Activated T-helper 2 cell treated with anti-CD3 and anti-CD28 coated beads, Interferon-gamma antibody, Interleukin-2, Interleukin-4, amounts not matched to agents 10 μg/mL and 5 μg/mL and 100 μg/mL, durations not matched to agents 14 hours and 24 hours and 36 hours (primary cell): ENCODE measurements around the gene GNB1. TPM values are rescaled to one million over a fixed set of nuclear protein-coding genes. Genes with fewer than 3 reads are reported as not detected.
A peak's percentile ranks its signal among the peaks of the same experiment; 100 is the strongest.

Experiments
- DNase-seq: peaks from one replicate; pipeline ENCODE4 v3.0.0; 2021; ENCODE audit warnings: low spot score
- H3K27ac Mint-ChIP-seq: one replicate; pipeline ENCODE4 v1.8.0; 2021; ENCODE audit warnings: mixed read lengths
- H3K27me3 Mint-ChIP-seq: one replicate; pipeline ENCODE4 v1.8.0; 2021; ENCODE audit warnings: low read depth, mixed read lengths
- H3K36me3 Mint-ChIP-seq: one replicate; pipeline ENCODE4 v1.8.0; 2021; ENCODE audit warnings: low read depth, mixed read lengths
- H3K4me1 Mint-ChIP-seq: one replicate; pipeline ENCODE4 v1.8.0; 2021; ENCODE audit warnings: low read depth, mixed read lengths
- H3K4me3 Mint-ChIP-seq: one replicate; pipeline ENCODE4 v1.8.0; 2021; ENCODE audit warnings: low read depth, mild to moderate bottlenecking, moderate library complexity, mixed read lengths
- H3K9me3 Mint-ChIP-seq: one replicate; pipeline ENCODE4 v1.8.0; 2021; ENCODE audit warnings: mixed read lengths
- intact Hi-C: fragments of 100-400 bp; cut with micrococcal nuclease; formaldehyde crosslinking; loops from one replicate; pipeline ENCODE4 v1.15.1; 2023
- total RNA-seq: library from RNA; stranded (reverse); gene quantifications from 2 replicates; pipeline ENCODE4 v1.2.3, GENCODE V29; 2022

The GNB1 gene
- total RNA-seq, 1 donor from 2014 or later: 471 TPM

- Mint-ChIP-seq H3K4me3 (no peak overlapping the region), H3K36me3 (peaks cover 63% of the 10 kb centered on the region), H3K27ac (no peak overlapping the region), H3K27me3 (no peaks in the 10 kb centered on the region), H3K4me1 (peaks cover 6% of the 10 kb centered on the region), H3K9me3 (no peaks in the 10 kb centered on the region)
- no peak for DNase-seq
- intact Hi-C loops: no loop called here
Measured at GRCh38 chr1:1797731-1798341, 93.1 kb downstream of the GNB1 start.

GRCh38 chr1:1796466-1796865 lies 94.4 kb downstream of the GNB1 start:
- peaks cover 65% of the 10 kb centered on the region for H3K36me3 Mint-ChIP-seq
- intact Hi-C loops: no loop called here
- H3K27me3 Mint-ChIP-seq: no peaks in the 10 kb centered on the region
- no peak overlapping the region for H3K27ac Mint-ChIP-seq
- no peaks in the 10 kb centered on the region for H3K9me3 Mint-ChIP-seq
- DNase-seq: no peak
- H3K4me3 Mint-ChIP-seq: no peak overlapping the region
- peaks cover 3% of the 10 kb centered on the region for H3K4me1 Mint-ChIP-seq

GRCh38 chr1:1794999-1795398 lies 95.9 kb downstream of the GNB1 start:
- no peak for DNase-seq
- Mint-ChIP-seq H3K27ac (no peak overlapping the region), H3K4me3 (no peak overlapping the region), H3K4me1 (peaks cover 3% of the 10 kb centered on the region), H3K27me3 (no peaks in the 10 kb centered on the region), H3K36me3 (peaks cover 74% of the 10 kb centered on the region), H3K9me3 (no peaks in the 10 kb centered on the region)
- intact Hi-C loops: no loop called here

GRCh38 chr1:1793481-1794244 lies 97.2 kb downstream of the GNB1 start:
- no peaks in the 10 kb centered on the region for H3K4me1 Mint-ChIP-seq
- H3K27me3 Mint-ChIP-seq: no peaks in the 10 kb centered on the region
- peaks cover 80% of the 10 kb centered on the region for H3K36me3 Mint-ChIP-seq
- H3K27ac Mint-ChIP-seq: no peak overlapping the region
- H3K4me3 Mint-ChIP-seq: no peak overlapping the region
- intact Hi-C loops: no loop called here
- no peaks in the 10 kb centered on the region for H3K9me3 Mint-ChIP-seq
- DNase-seq: no peak

- Mint-ChIP-seq H3K4me1 (no peaks in the 10 kb centered on the region), H3K4me3 (no peak overlapping the region), H3K27ac (no peak overlapping the region), H3K9me3 (no peaks in the 10 kb centered on the region), H3K36me3 (peaks cover 81% of the 10 kb centered on the region), H3K27me3 (no peaks in the 10 kb centered on the region)
- intact Hi-C loops: no loop called here
- no peak for DNase-seq
Measured at GRCh38 chr1:1788646-1789431, 102.0 kb downstream of the GNB1 start.

GRCh38 chr1:1788136-1788535 lies 102.8 kb downstream of the GNB1 start:
- H3K36me3 Mint-ChIP-seq: peaks cover 74% of the 10 kb centered on the region
- intact Hi-C loops: no loop called here

GRCh38 chr1:1786836-1787605 lies 103.9 kb downstream of the GNB1 start:
- Mint-ChIP-seq H3K4me3 (no peak overlapping the region), H3K36me3 (peaks cover 63% of the 10 kb centered on the region), H3K9me3 (no peaks in the 10 kb centered on the region), H3K27ac (no peak overlapping the region), H3K27me3 (no peaks in the 10 kb centered on the region), H3K4me1 (peaks cover 5% of the 10 kb centered on the region)
- intact Hi-C loops: no loop called here
- DNase-seq: no peak

More at GRCh38 chr1:1788136-1788535, 102.8 kb downstream of the GNB1 start:
- Mint-ChIP-seq H3K9me3 (no peaks in the 10 kb centered on the region), H3K4me3 (no peak overlapping the region), H3K4me1 (peaks cover 2% of the 10 kb centered on the region), H3K27me3 (no peaks in the 10 kb centered on the region), H3K27ac (no peak overlapping the region)
- no peak for DNase-seq

- Mint-ChIP-seq H3K27ac (no peak overlapping the region), H3K36me3 (peaks cover 53% of the 10 kb centered on the region), H3K27me3 (no peaks in the 10 kb centered on the region), H3K4me3 (no peak overlapping the region), H3K9me3 (no peaks in the 10 kb centered on the region), H3K4me1 (peaks cover 14% of the 10 kb centered on the region)
- intact Hi-C loops: no loop called here
- no peak for DNase-seq
Measured at GRCh38 chr1:1785666-1786065, 105.2 kb downstream of the GNB1 start.

GRCh38 chr1:1784933-1785332 lies 106.0 kb downstream of the GNB1 start:
- Mint-ChIP-seq H3K36me3 (peaks cover 46% of the 10 kb centered on the region), H3K4me3 (no peak overlapping the region), H3K27me3 (no peaks in the 10 kb centered on the region), H3K9me3 (no peaks in the 10 kb centered on the region), H3K27ac (no peak overlapping the region), H3K4me1 (peaks cover 21% of the 10 kb centered on the region)
- DNase-seq: no peak
- intact Hi-C loops: loop anchor here (5.0 kb wide), 3 partner anchors 37 to 122 kb away; partner anchors contain the start of gene GNB1

GRCh38 chr1:1783320-1783719 lies 107.6 kb downstream of the GNB1 start:
- Mint-ChIP-seq H3K27ac (peak overlapping the region; percentile 57), H3K36me3 (peaks cover 32% of the 10 kb centered on the region), H3K4me3 (peak overlapping the region; percentile 17), H3K9me3 (no peaks in the 10 kb centered on the region), H3K27me3 (no peaks in the 10 kb centered on the region), H3K4me1 (peaks cover 30% of the 10 kb centered on the region)
- intact Hi-C loops: loop anchor here (5.0 kb wide), 3 partner anchors 39 to 124 kb away; partner anchors contain the start of gene GNB1
- DNase-seq: no peak

- no peaks in the 10 kb centered on the region for H3K9me3 Mint-ChIP-seq
- peaks cover 26% of the 10 kb centered on the region for H3K36me3 Mint-ChIP-seq
- DNase-seq: no peak
- no peak overlapping the region for H3K4me3 Mint-ChIP-seq
- H3K27me3 Mint-ChIP-seq: no peaks in the 10 kb centered on the region
- H3K4me1 Mint-ChIP-seq: peaks cover 30% of the 10 kb centered on the region
- H3K27ac Mint-ChIP-seq: peak overlapping the region; percentile 22
- intact Hi-C loops: loop anchor here (5.0 kb wide), 3 partner anchors 40 to 125 kb away; partner anchors contain the start of gene GNB1
Measured at GRCh38 chr1:1782399-1783221, 108.3 kb downstream of the GNB1 start.
